C4-2B (cell line): ENCODE data around the gene VPS8.

Source experiments
- CTCF ChIP-seq: fragments of 450-650 bp; conservative IDR thresholded peaks from 2 replicates; pipeline ENCODE4 v1.5.1; 2017; ENCODE audit warnings: mild to moderate bottlenecking
- ZFX ChIP-seq: fragments of 450-650 bp; IDR thresholded peaks from 2 replicates; pipeline ENCODE4 v1.6.1; 2017

GRCh38 chr3:185051801-185052200 lies 239.8 kb downstream of the VPS8 start:
- TF ChIP-seq CTCF: no peak
- TF ChIP-seq ZFX: no peak
